Peyer's patch (tissue), 4 donors: ENCODE results near the gene TGFB2. TPM values are rescaled to one million over a fixed set of nuclear protein-coding genes. Genes with fewer than 3 reads are reported as not detected.
A peak's percentile ranks its signal among the peaks of the same experiment; 100 is the strongest.

ENCODE experiments used
- DNase-seq, 3 donors: peaks; one replicate each; pipeline ENCODE4 v3.0.0-alpha.2; 2017 to 2019
- H3K27ac ChIP-seq, 4 donors: fragments of 200-600 bp; sonication (generic); one replicate each; pipeline ENCODE4 v1.5.1; 2016 to 2019
- H3K27me3 ChIP-seq, 2 donors: fragments of 200-600 bp; sonication (generic); one replicate each; pipeline ENCODE4 v1.5.1; 2019
- H3K36me3 ChIP-seq, 3 donors: fragments of 200-600 bp; sonication (generic); one replicate each; pipeline ENCODE4 v1.5.1; 2016 to 2019
- H3K4me1 ChIP-seq, 4 donors: fragments of 200-600 bp; sonication (generic); one replicate each; pipeline ENCODE4 v1.5.1; 2016 to 2019
- H3K4me3 ChIP-seq, 4 donors: fragments of 200-600 bp; sonication (generic); 1 replicate in 3 of 4; 2 replicates in 1 of 4; pipeline ENCODE4 v1.5.1; 2016 to 2019; ENCODE audit warnings: mild to moderate bottlenecking in 1 of 4
- H3K9me3 ChIP-seq, 4 donors: fragments of 200-600 bp; sonication (generic); one replicate each; pipeline ENCODE4 v1.5.1; 2016 to 2019; ENCODE audit warnings: mild to moderate bottlenecking in 1 of 4
- CTCF ChIP-seq, 6 experiments: fragments of 450-650 bp in 4 of 6; fragments of 200-600 bp in 2 of 6; sonication (generic) in 1 of 6; IDR thresholded peaks; one replicate each; pipeline ENCODE4 v1.5.1; 2017 to 2019; ENCODE audit warnings: antibody characterized with exemption in 6 of 6, mild to moderate bottlenecking in 3 of 6, moderate library complexity in 1 of 6
- POLR2A ChIP-seq, 2 donors: fragments of 450-650 bp; IDR thresholded peaks; one replicate each; pipeline ENCODE4 v1.5.1; 2017; ENCODE audit warnings: antibody characterized with exemption in 2 of 2, mild to moderate bottlenecking in 2 of 2, moderate library complexity in 2 of 2
- total RNA-seq, 4 donors: library from RNA; depleted of rRNA; stranded (reverse); fragments of >200 nt; gene quantifications; one replicate each; pipeline ENCODE4 v1.1.0, GENCODE V29; 2016

The TGFB2 gene
- total RNA-seq, 4 donors from 2014 or later = 0.28 to 1.7 (median 0.54) TPM; not detected in 1

DNA sequence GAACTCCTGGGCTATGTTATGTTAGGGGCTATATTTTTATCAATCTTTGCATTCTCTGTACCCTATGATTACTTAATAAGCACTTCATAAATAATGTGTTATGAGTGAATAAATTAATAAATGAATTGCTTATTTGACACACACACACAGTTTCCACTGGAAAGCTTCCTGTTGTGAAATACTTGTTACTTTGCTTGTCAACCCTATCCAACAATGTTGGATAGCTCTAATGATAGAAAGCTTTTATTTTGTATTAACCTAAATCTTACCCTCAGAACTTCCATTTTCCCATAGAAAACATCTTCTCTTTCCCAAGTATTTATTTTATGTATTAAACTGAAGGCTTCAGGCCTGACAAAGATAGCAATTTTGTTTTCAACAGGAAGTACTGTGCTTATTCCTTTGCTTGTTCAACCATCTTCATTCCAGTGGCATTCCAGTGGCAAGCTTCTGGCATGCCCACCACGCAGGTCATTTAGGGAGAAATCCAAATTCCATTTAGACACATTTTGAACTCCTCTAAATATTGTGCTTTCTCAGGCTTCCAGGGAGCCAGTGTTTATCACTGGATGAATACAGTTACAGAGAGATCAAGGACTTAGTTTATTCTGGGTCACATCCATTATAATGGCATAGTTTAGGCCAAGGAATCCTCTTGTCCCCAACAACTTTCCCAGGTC lies 134.4 kb downstream of the TGFB2 start:
- no peaks in the 10 kb centered on the region for H3K4me1 ChIP-seq
- H3K4me3 ChIP-seq = no peak overlapping the region
- DNase-seq = no peak
- TF ChIP-seq POLR2A (IDR thresholded peaks at IDR 0.05) (no peak), CTCF (IDR thresholded peaks at IDR 0.05) (no peak)
- no peaks in the 10 kb centered on the region for H3K36me3 ChIP-seq
- H3K27ac ChIP-seq = peak overlapping the region in 2 of 4 donors; percentile 26 to 64
- no peaks in the 10 kb centered on the region for H3K27me3 ChIP-seq
- H3K9me3 ChIP-seq = no peaks in the 10 kb centered on the region

GRCh38 chr1:218480137-218480536 lies 135.0 kb downstream of the TGFB2 start:
- Histone ChIP-seq H3K9me3 (no peaks in the 10 kb centered on the region), H3K36me3 (no peaks in the 10 kb centered on the region), H3K27me3 (no peaks in the 10 kb centered on the region), H3K4me3 (no peak overlapping the region), H3K4me1 (no peaks in the 10 kb centered on the region), H3K27ac (peak overlapping the region in 2 of 4 donors; percentile 26 to 64)
- DNase-seq = no peak
- TF ChIP-seq POLR2A (IDR thresholded peaks at IDR 0.05) (no peak), CTCF (IDR thresholded peaks at IDR 0.05) (no peak)

DNA sequence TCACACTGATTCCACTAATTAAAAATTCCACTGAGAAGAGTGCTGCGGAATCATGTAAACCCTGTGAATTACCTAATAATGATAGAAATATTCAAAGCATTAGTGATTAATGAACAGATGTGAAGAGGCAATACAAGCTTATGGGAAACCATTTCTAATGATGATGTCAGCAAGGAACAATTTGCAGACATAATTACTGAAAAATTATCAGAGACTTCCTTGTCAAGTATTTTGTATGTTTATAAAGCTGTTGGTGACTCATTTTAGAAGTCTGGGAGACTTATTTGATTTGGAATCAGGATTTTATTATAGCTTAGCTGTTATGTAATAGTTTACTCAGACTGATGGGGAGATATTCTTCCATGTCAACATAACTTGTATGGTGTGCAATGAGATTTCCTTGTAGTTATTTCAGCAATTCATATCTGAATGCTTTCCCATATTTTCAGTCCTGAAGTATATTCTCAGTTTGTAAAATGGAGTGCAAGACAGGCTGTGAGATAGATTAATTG lies 135.5 kb downstream of the TGFB2 start:
- H3K4me1 ChIP-seq = no peaks in the 10 kb centered on the region
- no peaks in the 10 kb centered on the region for H3K27me3 ChIP-seq
- H3K27ac ChIP-seq = peak overlapping the region in 2 of 4 donors; percentile 26 to 64
- no peak overlapping the region for H3K4me3 ChIP-seq
- H3K9me3 ChIP-seq = no peaks in the 10 kb centered on the region
- no peaks in the 10 kb centered on the region for H3K36me3 ChIP-seq
- no peak for DNase-seq
- no peak for TF ChIP-seq POLR2A (IDR thresholded peaks at IDR 0.05)
- no peak for TF ChIP-seq CTCF (IDR thresholded peaks at IDR 0.05)

DNA sequence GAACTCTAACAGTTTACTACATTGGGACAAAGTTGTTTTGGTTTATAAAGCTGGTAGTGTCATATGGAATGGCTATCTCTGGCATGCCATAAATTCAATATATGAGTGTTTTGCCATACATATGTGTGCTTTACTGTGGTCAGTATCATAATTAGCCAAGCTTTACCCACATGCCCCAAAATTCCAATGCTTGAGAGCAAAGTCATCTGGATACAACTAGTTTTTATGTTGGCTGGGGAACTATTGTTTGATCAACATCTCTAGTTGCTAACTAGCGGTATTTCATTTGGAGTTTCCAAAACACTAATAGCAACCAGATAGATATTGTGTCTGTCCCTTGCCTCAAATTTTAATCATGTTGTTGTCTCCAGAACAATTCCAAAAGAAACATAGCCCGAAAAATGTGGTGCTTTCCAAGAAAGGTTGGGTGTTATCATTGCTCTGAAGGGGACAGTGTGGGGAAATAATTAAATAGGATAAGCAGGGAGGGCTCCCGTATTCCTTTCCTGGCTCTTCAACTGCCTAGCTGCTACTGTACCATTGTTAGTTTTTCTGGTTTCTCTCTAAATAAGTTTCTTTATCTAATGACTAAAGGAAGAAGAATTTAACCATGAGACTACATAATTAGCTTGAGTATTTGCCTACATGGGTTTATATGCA lies 136.1 kb downstream of the TGFB2 start:
- H3K27me3 ChIP-seq = no peaks in the 10 kb centered on the region
- no peaks in the 10 kb centered on the region for H3K9me3 ChIP-seq
- no peak for DNase-seq
- H3K27ac ChIP-seq = peak overlapping the region in 2 of 4 donors; percentile 25 to 64
- no peaks in the 10 kb centered on the region for H3K36me3 ChIP-seq
- H3K4me1 ChIP-seq = no peaks in the 10 kb centered on the region
- H3K4me3 ChIP-seq = no peak overlapping the region
- no peak for TF ChIP-seq POLR2A (IDR thresholded peaks at IDR 0.05)
- no peak for TF ChIP-seq CTCF (IDR thresholded peaks at IDR 0.05)

GRCh38 chr1:218482683-218483082 lies 137.5 kb downstream of the TGFB2 start:
- Histone ChIP-seq H3K36me3 (no peaks in the 10 kb centered on the region), H3K4me3 (no peak overlapping the region), H3K27ac (no peak overlapping the region), H3K4me1 (no peaks in the 10 kb centered on the region), H3K9me3 (no peaks in the 10 kb centered on the region), H3K27me3 (no peaks in the 10 kb centered on the region)
- no peak for TF ChIP-seq CTCF (IDR thresholded peaks at IDR 0.05)
- TF ChIP-seq POLR2A (IDR thresholded peaks at IDR 0.05) = no peak
- no peak for DNase-seq
